Epithelial cell of esophagus (primary cell): ENCODE results near the gene PTPRK.
A peak's percentile ranks its signal among the peaks of the same experiment; 100 is the strongest.

Source experiments
- DNase-seq: peaks from one replicate; pipeline ENCODE4 v3.0.0; 2010; ENCODE audit warnings: low read depth
- H3K4me3 ChIP-seq: 2 replicates; pipeline ENCODE4 v1.5.1; 2011; ENCODE audit warnings: mild to moderate bottlenecking, low read length, control low read depth
- TF ChIP-seq, protein P1 (sequence below): IDR thresholded peaks from 2 replicates; pipeline ENCODE4 v1.5.1; 2011; ENCODE audit warnings: low read depth, mild to moderate bottlenecking, low read length, control low read depth, inconsistent platforms; ENCODE audit not compliant: insufficient read depth; ENCODE audit errors: missing control alignments

The PTPRK gene

GRCh38 chr6:128062882-128063603 is 457.4 kb downstream of the PTPRK start:
- peak; percentile 10 for DNase-seq
- H3K4me3 ChIP-seq = no peak overlapping the region
- TF ChIP-seq, protein P1, sequence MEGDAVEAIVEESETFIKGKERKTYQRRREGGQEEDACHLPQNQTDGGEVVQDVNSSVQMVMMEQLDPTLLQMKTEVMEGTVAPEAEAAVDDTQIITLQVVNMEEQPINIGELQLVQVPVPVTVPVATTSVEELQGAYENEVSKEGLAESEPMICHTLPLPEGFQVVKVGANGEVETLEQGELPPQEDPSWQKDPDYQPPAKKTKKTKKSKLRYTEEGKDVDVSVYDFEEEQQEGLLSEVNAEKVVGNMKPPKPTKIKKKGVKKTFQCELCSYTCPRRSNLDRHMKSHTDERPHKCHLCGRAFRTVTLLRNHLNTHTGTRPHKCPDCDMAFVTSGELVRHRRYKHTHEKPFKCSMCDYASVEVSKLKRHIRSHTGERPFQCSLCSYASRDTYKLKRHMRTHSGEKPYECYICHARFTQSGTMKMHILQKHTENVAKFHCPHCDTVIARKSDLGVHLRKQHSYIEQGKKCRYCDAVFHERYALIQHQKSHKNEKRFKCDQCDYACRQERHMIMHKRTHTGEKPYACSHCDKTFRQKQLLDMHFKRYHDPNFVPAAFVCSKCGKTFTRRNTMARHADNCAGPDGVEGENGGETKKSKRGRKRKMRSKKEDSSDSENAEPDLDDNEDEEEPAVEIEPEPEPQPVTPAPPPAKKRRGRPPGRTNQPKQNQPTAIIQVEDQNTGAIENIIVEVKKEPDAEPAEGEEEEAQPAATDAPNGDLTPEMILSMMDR = no peak

- H3K4me3 ChIP-seq = no peak overlapping the region
- no peak for DNase-seq
- TF ChIP-seq, protein P1 = no peak
These were observed 462.5 kb downstream of the PTPRK start for GRCh38 chr6:128057946-128058345.

GRCh38 chr6:128057541-128057940 is 462.9 kb downstream of the PTPRK start:
- peak; percentile 25 for DNase-seq
- TF ChIP-seq, protein P1 = no peak
- H3K4me3 ChIP-seq = no peak overlapping the region

DNA sequence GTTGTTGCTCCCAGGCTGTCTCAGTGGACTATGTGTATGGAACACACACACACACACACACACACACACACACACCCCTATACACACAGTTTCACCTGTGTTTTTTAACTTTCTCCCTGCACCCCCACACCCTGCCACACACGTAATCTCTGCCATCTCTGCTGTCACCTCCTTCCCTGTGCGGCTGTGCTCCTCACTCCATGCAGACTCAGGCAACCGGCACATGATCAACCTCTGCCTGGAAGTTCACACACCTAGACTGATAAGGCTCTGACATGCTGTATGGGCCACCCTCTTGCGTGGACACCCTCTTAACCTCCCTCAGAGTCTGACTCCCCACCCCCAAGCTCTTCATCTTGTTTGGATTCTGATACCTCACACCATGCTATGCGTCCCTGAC is 467.3 kb downstream of the PTPRK start:
- H3K4me3 ChIP-seq = no peak overlapping the region
- TF ChIP-seq, protein P1 = no peak
- DNase-seq = no peak

DNA sequence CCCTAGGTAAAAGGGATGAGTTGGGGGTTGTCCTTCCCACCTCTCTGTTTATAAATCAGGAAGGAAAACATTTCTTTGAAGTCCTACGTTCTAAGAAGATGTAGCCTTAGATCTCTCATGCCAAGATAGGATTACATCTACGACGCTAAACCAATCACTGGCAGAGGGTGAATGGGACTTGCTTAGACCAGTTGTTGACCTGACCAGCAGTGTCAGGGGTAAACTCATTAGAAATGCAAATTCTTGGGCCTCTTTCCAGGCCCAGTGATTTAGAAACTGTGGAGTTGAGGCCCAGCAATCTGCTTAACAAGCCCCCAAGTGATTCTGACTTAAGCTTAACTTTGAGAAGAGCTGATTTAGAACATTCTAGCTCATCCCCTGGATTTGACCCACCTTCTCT is 472.4 kb downstream of the PTPRK start:
- H3K4me3 ChIP-seq = no peak overlapping the region
- no peak for DNase-seq
- TF ChIP-seq, protein P1 = no peak

DNA sequence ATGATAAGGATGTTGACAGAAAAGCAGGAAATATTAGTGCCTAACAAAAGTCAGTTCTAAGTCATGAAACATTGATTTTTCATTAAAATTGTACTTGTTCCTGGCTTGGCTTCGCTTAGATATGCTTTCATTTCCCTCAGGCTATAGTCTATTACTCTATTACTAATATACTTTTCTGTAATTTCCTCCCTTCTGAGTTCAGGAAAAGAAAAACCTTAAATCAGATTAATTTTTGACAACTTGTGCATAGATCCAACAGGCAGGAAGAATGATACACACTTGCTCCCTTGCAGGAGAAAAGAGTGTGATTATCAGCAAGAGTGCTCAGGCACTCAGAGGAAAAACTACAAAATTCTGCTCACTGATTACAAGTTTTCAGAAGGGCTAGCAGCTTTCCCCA is 474.4 kb downstream of the PTPRK start:
- no peak overlapping the region for H3K4me3 ChIP-seq
- no peak for DNase-seq
- TF ChIP-seq, protein P1 = no peak

- H3K4me3 ChIP-seq = no peak overlapping the region
- no peak for DNase-seq
- TF ChIP-seq, protein P1 = no peak
These were observed 480.9 kb downstream of the PTPRK start for GRCh38 chr6:128039543-128039942.
